ENCODE results near the gene SSTR3.
"Not testable (repeated sequence)": the region's sequence is repeated elsewhere in the genome, so short reads cannot be mapped to it uniquely, and the experiment has no call there.

Gene SSTR3

DNA sequence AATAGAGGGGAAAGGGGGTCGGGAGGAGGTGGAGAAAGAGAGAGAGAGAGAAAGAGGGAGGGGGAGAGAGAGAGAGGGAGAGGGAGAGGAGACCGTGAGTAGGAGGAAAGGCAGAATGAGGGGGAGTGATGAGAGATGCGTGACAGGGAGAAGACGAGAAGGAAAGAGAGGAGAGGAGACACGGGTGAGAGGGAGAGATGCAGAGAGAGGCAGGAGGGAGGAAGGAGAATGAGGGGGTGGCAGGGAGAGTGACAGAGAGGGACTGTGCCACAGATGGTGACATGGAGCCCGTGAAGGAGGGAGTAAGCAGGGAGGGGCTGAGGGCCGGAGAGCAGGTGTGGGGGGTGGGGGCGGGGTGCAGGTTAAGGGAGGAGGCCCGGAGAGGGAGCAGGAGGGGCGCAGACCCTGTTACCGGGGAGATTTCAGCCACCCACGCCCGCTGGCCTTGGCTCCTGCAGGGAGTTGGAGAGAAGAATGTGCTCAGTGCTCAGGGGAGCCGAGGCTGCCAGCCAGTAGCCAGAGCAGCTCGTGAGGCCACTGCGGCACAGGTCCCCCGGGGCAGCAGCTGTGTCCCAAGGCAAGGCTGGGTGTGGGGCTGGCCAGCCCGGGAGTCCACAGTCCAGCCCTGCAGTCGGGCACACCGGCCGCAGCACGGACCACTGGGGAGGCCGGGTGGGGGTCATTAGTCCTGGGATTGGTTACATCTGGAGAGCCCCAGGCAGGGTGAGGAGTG is at the start of gene SSTR3:
TSS of gene SSTR3 (minus strand) at position 304 of the 733 bp plus-strand sequence. CDS start 4,674 bp downstream, outside the sequence.
- DNase-seq (ENCODE audit: low read depth): no peak

DNA sequence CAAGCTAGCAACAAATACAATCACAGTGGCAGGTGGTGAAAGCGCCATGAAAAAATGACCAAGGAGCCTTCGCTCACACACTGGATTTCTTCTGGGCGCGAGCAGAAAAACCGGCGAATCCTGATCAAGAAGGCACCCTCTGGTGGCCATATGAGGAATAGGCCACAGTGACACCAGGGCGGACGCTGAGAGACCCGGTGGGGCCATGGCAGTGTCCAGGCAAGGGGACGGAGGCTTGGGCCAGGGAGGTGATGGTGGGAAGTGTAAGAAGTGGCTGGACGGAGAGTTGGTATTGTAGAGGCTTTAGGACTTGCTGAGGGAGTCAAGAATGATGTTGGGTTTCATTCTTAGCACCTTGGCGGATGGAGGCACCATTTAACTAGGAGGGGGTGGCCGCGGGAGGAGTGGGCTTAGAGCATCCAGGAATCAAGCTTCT is 48.6 kb upstream of the SSTR3 start:
- DNase-seq (ENCODE audit: low read depth): peak; percentile 34

DNA sequence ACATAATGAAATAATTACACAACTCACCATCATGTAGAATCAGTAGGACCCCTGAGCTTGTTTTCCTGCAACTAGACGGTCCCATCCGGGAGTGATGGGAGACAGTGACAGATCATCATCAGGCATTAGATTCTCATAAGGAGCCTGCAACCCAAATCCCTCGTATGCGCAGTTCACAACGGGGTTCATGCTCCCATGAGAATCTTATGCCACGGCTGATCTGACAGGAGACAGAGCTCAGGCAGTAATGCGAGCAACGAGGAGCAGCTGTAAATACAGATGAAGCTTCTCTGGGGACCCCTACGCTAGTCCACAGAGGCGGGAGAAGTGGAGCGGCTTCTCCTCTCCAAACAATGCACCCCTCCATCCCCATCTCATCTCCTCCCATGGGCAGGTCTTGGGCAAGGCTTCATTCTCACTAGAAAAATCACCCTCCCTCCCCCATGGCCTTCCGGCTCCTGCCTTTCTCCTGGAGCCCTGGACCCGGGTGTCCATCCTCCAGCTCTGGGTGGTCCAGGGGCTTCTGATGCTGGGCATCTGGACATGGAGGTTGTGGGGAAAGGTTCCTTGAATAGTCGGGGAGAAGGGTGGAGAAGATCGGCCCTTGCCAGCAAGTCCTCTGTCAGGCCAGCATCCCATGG is 48.0 kb upstream of the SSTR3 start:
- DNase-seq (ENCODE audit: low read depth): no peak

DNA sequence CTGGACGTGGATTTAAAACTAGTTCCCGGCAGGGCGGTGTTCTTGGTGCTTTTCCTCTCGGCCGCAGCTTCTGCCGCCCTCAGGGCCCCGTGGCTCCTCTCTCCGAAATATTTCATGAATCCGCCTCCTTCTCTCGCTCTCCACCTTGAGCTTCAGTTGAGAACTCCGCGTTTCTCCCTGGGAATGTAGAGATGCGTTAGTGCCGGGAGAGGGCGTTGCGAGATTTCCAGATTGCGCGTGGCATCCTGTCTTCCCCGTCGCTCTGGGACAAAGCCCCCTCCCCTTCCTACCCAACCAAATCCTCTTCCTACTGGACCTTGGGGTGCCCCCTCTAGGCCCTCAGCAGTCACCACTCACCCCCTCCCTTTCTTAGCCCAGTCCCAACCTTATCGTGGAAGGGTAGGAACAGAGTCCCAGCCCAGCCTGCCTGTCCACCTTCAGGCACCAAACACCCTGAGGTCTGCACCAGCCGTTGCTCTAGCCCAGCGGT is 47.3 kb upstream of the SSTR3 start:
- DNase-seq (ENCODE audit: low read depth): no peak

DNA sequence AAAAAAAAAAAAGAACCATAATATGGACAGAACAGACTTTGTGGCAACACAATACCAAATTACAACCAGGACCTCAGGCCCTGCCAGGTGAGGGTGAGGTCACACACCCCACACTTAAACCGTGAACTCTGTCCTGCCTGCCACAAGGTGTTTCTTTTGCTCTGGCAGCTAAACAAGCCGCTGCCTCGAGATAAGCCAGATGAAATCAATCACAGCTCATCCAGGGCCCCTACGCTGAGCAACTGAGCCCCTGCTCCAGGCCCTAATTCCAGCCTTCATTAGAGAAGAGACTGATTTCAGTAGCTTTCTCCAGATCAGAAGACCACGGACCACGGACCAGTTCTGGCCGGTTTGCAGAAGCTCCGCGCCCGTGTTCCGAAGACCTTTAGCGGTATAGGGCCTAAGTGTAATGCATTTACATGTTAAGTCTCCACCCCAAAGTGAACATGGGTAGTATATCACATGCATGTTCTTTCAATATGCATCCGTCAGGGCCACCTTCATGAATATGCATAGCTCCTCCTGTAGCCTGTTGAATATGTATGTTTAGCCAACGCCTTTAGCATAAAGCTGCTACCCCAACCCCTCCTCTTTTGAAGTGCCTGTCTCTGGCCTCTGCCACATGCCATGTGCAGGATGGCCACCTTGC is 46.6 kb upstream of the SSTR3 start:
- no peak for DNase-seq (ENCODE audit: low read depth)

DNA sequence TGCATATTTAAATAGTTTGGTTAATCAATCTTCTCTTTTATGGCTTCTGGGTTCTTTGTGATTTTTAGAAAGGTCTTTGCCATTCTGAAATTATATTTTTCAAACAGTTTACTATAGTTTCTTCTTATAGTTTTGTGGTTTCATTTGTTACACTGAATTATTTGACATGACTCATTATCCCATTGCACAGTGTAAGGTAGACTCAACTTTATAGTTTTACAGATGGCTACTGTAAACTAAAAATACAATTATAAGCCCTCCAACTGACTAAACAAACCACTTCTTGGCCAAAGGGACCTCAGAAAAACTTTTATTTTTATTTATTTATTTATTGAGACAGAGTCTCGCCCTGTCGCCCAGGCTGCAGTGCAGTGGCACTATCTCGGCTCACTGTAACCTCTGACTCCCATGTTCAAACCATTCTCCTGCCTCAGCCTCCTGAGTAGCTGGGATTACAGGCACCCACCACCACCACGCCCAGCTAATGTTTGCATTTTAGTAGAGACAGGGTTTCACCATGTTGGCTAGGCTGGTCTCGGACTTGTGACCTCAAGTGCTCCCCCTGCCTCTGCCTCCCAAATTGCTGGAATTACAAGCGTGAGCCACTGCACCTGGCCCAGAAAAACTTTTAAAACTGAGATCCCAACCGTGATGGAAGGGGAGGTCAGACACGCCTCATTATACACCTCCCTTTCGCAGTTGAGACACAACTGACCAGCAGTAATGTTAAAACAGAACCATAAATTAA is 45.9 kb upstream of the SSTR3 start:
- no peak for DNase-seq (ENCODE audit: low read depth)

DNA sequence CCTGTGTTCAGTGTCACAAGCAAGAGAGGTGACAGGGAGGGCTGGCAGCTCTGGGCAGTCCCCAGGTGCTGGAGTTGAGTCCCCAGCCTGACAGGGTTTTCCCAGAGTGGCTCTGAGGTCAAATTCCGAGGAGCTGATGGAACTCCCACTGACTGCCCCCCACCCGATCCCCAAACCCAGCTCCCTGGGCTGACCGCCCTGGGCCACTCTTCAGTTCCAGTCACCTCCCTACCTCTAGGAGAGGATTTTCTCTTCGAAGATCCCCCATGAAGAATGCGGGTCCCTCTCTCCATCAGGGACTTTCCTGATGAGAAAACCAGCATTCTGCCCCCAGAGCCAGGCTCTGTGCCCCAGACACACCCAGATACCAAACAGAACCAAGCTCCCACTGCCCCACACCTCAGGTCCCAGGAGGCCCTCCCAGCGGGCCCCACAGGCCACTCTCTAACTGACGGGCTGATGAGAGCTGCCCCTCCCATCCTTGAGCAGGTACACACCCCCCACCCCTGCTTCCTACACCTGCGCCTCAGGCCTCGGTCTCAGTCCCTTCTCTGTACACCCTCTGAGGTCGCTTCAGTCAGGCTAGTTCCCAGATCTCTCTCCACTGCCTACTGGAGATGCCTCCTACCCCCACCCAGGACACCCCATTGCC is 43.9 kb upstream of the SSTR3 start:
- DNase-seq (ENCODE audit: low read depth): no peak

DNA sequence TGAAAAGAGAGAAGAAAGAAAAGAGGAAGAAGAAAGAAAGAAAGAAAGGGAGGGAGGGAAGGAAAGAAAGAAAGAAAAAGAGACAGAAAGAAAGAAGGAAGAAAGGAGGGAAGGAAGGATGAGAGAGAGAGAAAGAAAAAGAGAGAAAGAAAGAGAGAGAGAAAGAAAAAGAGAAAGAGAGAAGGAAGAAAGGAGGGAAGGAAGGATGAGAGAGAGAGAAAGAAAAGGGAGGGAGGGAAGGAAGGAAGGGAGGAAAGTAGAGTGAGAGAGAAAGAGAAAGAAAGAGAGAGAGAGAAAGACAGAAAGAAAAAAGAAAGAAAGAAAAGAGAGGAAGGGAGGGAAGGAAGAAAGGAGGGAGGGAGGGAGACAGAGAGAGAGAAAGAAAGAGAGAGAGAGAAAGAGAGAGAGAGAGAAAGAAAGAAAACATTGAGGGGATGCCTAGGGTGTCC is 43.3 kb upstream of the SSTR3 start:
- no peak for DNase-seq (ENCODE audit: low read depth)

DNA sequence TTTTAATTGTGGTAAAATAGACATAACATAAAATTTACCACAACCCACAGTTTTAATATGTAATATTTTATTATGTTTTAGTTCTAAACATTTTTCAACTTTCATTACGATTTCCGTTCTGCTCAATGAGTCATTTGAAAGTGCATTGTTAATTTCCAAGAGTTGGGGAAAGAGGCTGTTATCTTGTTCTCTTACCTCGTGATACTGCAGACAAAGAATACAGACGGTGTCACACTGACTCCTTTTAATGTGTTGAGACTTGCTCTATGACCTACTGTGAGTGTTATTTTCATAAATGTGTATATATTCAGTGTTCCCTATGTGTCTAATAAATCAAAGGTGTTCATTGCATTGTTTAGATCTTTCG is 42.6 kb upstream of the SSTR3 start:
- DNase-seq (ENCODE audit: low read depth): no peak

DNA sequence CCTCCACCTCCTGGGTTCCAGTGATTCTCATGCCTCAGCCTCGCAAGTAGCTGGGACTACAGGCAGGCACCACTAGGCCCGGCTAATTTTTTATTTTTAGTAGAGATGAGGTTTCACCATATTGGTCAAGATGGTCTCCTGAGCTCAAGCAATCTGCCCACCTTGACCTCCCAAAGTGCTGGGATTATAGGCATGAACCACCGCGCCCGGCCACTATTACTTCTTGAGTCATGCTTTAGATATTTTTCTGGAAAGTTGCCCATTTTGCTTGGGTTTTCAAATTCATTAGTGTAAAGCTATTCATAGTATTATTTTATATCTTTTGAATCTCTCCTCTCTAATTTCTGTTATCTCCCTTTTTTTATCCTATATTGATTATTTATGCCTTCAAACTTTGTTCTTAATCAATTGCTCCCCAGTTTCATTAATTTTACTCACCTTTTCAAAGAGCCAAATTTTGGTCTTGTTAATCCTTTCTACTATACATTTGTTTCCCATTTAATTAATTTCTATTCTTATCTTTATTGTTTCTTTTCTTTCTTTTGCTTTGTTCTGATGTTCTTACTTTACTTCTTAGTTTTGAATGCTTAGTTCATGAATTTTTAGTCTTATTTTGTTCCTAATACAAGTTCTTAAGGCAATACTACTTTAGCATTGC is 42.1 kb upstream of the SSTR3 start:
- DNase-seq (ENCODE audit: low read depth): no peak

DNA sequence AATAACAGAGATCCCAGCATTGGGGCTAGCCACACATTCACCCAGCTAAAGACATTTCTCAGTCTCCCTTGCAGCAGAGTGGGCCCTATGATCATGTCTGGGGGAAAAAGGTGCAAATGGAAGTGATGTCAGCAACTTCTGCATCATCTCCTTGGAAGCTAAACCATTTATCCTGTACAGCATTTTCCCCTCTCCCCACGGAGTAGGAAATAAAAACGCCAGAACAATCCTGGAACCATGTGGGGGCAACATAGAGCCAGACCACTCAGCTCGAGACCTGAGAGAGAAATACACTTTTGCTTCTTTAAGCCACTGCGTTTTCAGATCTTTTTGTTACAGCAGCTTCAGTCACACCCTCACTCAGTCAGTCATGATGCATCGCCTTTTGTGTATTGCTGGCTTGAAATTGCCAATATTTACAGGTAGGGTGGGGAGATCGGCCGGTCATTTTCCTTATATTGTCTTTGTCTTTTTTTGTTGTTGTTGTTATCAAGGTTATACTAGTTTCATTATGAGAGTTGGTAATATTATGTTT is 40.9 kb upstream of the SSTR3 start:
- DNase-seq (ENCODE audit: low read depth): no peak

DNA sequence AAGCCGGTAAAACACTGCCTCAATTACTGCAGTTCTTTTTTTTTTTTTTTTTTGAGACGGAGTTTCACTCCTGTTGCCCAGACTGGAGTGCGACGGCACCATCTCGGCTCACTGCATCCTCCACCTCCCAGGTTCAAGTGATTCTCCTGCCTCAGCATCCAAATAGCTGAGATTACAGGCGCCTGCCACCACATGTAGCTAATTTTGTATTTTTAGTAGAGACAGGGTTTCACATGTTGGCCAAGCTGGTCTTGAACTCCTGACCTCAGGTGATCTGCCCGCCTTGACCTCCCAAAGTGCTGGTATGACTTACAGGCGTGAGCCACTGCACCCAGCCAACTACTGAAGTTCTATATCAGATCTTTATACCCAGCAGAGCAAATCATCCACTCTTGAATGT is 39.6 kb upstream of the SSTR3 start:
- not testable (repeated sequence) for DNase-seq (ENCODE audit: low read depth)

DNA sequence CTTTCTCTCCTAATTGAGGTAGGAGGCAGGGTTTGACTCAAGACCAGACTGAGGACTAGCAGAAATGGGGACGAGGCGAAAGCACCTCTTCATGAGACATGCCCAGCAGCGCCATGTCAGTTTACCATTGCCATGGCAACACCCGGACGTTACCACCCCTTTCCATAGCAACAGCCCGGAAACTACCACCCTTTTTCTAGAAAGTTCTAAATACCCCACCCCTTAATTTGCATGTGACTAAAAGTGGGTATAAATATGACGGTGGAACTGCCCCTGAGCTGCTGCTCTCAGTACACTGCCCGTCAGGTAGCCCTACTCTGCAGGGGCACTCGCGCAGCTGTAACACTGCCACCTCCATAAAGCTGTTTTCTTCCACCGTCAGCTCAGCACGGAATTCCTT is 37.7 kb upstream of the SSTR3 start:
- DNase-seq (ENCODE audit: low read depth): no peak

DNA sequence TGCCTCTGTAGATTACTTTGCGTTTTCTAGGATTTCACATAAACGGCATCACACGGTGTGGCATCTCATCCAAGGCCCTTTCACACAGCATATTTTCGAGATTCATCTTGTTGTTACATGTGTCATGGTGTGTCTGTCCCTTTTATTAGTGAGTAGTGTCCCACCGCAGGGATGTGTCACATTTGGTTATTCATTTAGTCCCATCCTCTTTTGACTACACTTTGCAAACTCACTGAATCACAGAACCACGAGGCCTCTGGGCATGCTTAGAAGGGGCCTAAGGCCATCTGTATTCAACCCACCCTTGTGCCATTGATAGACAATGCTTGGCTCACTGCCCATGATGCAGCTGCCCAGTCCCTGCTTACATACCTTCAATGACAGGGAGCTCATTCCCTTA is 36.0 kb upstream of the SSTR3 start:
- DNase-seq (ENCODE audit: low read depth): no peak

DNA sequence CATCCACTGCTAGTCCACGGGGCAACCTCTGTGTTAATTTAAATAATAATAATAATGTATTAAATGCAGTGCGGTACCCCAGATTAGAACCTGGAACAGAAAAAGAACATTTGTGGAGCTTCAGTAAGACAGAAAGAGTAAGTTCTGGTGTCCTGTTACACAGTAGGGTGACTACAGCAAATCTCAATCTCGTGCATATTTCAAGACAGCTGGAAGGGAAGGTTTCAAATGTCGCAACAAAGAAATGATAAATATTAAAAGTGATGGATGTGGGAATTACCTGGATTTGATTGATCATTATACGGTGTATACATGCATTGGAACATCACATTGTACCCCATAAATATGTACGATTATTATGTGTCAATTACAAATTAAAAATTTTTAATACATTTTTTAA is 33.5 kb upstream of the SSTR3 start:
- DNase-seq (ENCODE audit: low read depth): no peak

DNA sequence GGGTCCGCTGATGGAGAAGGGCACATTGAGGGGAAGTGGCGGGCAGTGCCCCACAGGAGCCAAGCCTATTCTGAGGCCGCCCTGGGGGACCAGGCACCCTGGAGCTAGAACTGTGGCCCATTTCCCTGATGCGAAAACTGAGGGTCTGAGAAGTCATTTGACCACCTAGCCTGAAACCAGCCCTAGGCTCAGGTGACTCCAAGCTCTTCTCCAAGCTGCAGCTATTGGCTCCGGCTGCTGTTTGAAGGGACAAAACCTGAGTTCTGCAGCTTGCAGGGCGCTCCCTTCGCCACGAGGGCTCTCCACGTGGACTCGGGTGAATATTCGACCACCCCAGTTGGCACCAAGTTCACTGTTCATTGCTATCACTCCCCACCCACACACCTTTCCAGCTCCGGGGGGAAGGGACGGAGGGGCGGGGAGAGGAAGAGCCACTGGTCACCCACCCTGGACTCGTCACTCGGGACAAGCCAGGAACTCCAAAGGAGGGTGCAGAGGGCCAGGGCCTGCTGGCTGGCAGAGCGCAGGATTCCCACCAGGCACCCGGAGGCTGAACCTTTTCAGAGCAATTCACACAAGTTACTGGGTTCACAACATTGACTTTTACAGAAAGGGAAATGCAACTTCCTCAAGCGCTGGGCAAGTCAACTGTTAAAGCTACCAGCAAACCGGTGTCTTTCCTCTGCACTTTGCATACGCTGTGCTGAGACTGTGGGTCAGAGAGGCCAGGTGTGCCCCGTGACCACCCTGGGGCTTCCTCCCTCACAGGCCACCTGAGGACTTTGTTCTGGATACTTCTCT is 32.8 kb upstream of the SSTR3 start:
- DNase-seq (ENCODE audit: low read depth): no peak

DNA sequence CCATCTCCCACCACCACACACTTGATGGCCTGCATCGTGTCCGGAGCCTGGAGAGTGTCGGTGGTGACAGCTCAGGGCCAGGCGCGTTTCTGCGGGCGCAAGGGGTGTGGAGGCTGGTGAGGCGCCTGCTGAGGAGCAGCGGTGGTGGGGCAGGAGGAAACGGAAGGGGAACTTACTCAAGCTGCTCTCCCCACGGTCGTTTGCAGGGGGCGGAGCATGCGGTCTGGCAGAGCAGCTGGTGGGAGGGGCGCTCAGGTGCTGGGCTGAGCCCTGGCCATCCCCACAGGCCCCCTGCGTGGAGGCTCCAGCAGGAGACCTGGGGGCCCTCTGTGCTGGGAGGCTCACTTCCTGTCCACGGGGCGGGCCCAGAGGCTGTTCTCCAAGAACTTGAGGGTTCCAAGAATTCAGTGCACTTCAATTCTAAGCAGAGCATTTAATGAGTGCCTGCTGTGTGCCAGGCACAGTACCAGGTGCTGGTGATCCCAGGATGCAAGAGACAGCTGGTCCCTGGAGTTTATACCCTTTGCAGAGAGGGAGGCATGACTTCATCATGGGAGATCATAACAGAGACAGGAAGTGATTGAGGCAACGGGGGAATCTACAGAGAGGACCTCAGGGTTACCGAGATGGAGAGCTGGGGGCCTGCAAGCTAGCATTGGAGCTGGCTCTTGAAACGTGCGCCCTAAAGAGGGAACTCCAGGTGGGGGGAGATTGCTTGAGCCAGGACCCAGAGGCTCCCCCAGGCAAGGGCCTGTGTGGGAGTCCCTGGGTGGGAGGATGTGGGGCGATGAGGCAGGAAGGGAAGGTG is 32.0 kb upstream of the SSTR3 start, which contains the start of gene RAC2:
TSS of gene RAC2 (minus strand) at position 156 of the 808 bp plus-strand sequence. CDS start at position 35, 121 bp downstream.
- DNase-seq (ENCODE audit: low read depth): no peak

DNA sequence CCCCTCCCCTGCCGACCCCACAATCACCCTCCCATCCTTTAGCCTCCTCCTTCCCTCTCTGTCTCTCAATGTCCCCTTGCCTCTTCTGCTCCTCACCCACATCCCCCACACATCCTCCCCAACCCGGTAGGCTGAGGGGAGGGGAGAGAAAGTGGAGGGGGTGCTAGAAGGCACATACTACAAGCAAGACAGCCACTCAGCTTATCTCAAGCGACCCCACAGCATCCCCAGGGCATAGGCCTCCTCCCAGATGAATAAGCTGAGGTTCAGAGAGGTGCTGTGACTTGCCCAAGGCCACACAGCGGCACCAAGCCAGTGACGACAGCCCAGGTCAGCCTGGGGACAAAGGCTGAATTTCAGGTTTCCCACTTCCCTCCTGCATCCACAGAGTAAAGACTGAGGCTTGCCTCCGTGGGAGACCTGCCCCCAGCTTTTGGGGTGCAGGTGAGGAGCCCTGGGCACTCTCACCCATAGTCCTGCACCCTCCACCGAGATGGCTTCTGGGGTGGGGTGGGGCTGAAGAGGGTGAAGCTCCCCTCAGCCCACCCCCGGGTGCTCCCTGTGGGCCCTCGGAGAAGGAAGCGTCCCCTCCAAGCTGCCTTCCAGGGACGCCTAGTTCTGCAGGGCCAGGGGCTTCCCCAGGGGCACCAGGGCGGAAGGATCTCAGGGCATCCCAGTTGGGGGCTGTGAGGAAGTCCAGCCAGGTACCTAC is 31.3 kb upstream of the SSTR3 start:
- no peak for DNase-seq (ENCODE audit: low read depth)

Measured in fibroblast of gingiva (primary cell).